IMR-90 (cell line): ENCODE results near the gene YPEL2.

Experiments
- BHLHE40 ChIP-seq: fragments of 150-350 bp; IDR thresholded peaks from 2 replicates; pipeline ENCODE4 v1.6.1; 2016; ENCODE audit warnings: mild to moderate bottlenecking, low read depth, low read length
- CEBPB ChIP-seq: IDR thresholded peaks from 2 replicates; pipeline ENCODE4 v1.6.1; 2012; ENCODE audit warnings: low read depth, low read length, improper control_type of control experiment
- CHD1 ChIP-seq: IDR thresholded peaks from 2 replicates; pipeline ENCODE4 v1.6.1; 2012; ENCODE audit warnings: low read depth, low read length, improper control_type of control experiment
- CTCF ChIP-seq: conservative IDR thresholded peaks from 2 replicates; pipeline ENCODE4 v1.5.1; 2012; ENCODE audit warnings: mild to moderate bottlenecking, low read depth, low read length, improper control_type of control experiment
- FOS ChIP-seq: fragments of 150-350 bp; IDR thresholded peaks from 2 replicates; pipeline ENCODE4 v1.6.1; 2016; ENCODE audit warnings: low read depth, low read length
- MAFK ChIP-seq: IDR thresholded peaks from 2 replicates; pipeline ENCODE4 v1.6.1; 2012; ENCODE audit warnings: low read depth, low read length, improper control_type of control experiment
- MAZ ChIP-seq: IDR thresholded peaks from 2 replicates; pipeline ENCODE4 v1.6.1; 2012; ENCODE audit warnings: low read depth, mild to moderate bottlenecking, low read length, improper control_type of control experiment, moderate library complexity, borderline replicate concordance
- MXI1 ChIP-seq: IDR thresholded peaks from 2 replicates; pipeline ENCODE4 v1.6.1; 2012; ENCODE audit warnings: low read depth, mild to moderate bottlenecking, low read length, moderate library complexity, borderline replicate concordance
- POLR2A ChIP-seq: IDR thresholded peaks from 2 replicates; pipeline ENCODE4 v1.6.1; 2012; ENCODE audit warnings: mild to moderate bottlenecking, low read depth, low read length
- RAD21 ChIP-seq: IDR thresholded peaks from 2 replicates; pipeline ENCODE4 v1.6.1; 2012; ENCODE audit warnings: low read length, improper control_type of control experiment
- RCOR1 ChIP-seq: IDR thresholded peaks from 2 replicates; pipeline ENCODE4 v1.6.1; 2012; ENCODE audit warnings: mild to moderate bottlenecking, low read length, improper control_type of control experiment; ENCODE audit not compliant: insufficient replicate concordance
- RFX5 ChIP-seq: IDR thresholded peaks from 2 replicates; pipeline ENCODE4 v1.8.0; 2012; ENCODE audit warnings: low read depth, mild to moderate bottlenecking, low read length, moderate library complexity
- SMC3 ChIP-seq: fragments of 150-350 bp; IDR thresholded peaks from 2 replicates; pipeline ENCODE4 v1.6.1; 2016; ENCODE audit warnings: low read depth, mild to moderate bottlenecking, antibody characterized with exemption, low read length, moderate library complexity
- USF2 ChIP-seq: fragments of 150-350 bp; IDR thresholded peaks from 2 replicates; pipeline ENCODE4 v1.6.1; 2017; ENCODE audit warnings: mild to moderate bottlenecking, antibody characterized with exemption, low read length, low read depth

GRCh38 chr17:59353106-59353854 lies 21.8 kb downstream of the YPEL2 start:
- TF ChIP-seq CTCF (no peak), POLR2A (no peak), CEBPB (no peak), USF2 (no peak), MAFK (no peak), RAD21 (no peak), CHD1 (no peak), RCOR1 (no peak), MXI1 (no peak), FOS (no peak), SMC3 (no peak), MAZ (no peak), BHLHE40 (no peak), RFX5 (no peak)
